Adipose tissue (tissue), 3 donors: ENCODE results near the gene NOL4L. TPM values are rescaled to one million over a fixed set of nuclear protein-coding genes. Genes with fewer than 3 reads are reported as not detected.

Experiments used
- H3K27ac ChIP-seq: one replicate; pipeline ENCODE4 v1.5.1; 2013; ENCODE audit warnings: low read depth, low read length
- whole genome bisulfite sequencing, 3 donors: extraction: QIAGEN DNeasy Blood & Tissue Kit; methylation state at CpG; one replicate each; pipeline ENCODE4 v1.1.7; 2013; 5-methylcytosine and 5-hydroxymethylcytosine counted together
- polyA plus RNA-seq, 3 donors: library from polyadenylated mRNA; stranded (reverse); fragments of 200-250 nt; gene quantifications; one replicate each; pipeline ENCODE4 v1.2.3, GENCODE V29; 2013
- donor health status: healthy with polysubstance abuse.
- donor health status: Bipolar disorder and iron deficiency.
- donor health status: healthy.

Gene NOL4L
- polyA plus RNA-seq, 3 donors = 5.3 to 9.9 (median 7.6) TPM

GRCh38 chr20:32614772-32615171 is 29.6 kb upstream of the NOL4L start:
- no peak overlapping the region for H3K27ac ChIP-seq
- WGBS, 3 donors = 94 to 96% (median 96%) methylated on average over 2 of the region's 2 CpGs

DNA sequence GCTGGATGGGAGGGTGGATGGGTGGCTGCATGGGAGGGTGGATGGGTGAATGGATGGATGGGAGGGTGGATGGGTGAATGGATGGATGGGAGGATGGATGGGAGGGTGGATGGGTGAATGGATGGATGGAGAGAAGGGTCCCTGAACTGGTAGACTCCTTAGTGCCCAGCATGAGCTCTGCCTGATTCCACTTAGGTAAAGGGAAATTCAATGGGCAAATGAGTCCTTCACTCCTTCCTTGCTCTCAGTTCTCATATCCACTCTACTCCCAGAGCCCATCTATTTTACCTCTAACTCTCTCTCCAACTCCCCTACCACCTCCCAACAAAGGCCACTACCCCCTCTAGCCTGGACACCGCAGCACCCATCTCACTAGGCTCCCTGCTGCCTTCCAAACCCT is 29.2 kb upstream of the NOL4L start:
- no peak overlapping the region for H3K27ac ChIP-seq
- 89 to 95% (median 93%) methylated on average over 1 of the region's 1 CpG for WGBS, 3 donors

GRCh38 chr20:32613192-32614053 is 28.3 kb upstream of the NOL4L start:
- no peak overlapping the region for H3K27ac ChIP-seq
- 80 to 95% (median 93%) methylated on average over 3 of the region's 3 CpGs for WGBS, 3 donors

- no peak overlapping the region for H3K27ac ChIP-seq
- 93 to 95% (median 95%) methylated on average over 3 of the region's 3 CpGs for WGBS, 3 donors
Observed at GRCh38 chr20:32612351-32613191, 27.4 kb upstream of the NOL4L start.

- 89 to 92% (median 90%) methylated on average over 6 of the region's 6 CpGs for WGBS, 3 donors
Observed at GRCh38 chr20:32611868-32612267, 26.7 kb upstream of the NOL4L start.

GRCh38 chr20:32611286-32611685 is 26.2 kb upstream of the NOL4L start:
- WGBS, 3 donors = 48 to 72% (median 70%) methylated on average over 5 to 7 of the region's 7 CpGs
- H3K27ac ChIP-seq = no peak overlapping the region

More at GRCh38 chr20:32611868-32612267, 26.7 kb upstream of the NOL4L start:
- no peak overlapping the region for H3K27ac ChIP-seq

- 61 to 85% (median 63%) methylated on average over 17 of the region's 17 CpGs for WGBS, 3 donors
- no peak overlapping the region for H3K27ac ChIP-seq
Observed at GRCh38 chr20:32610472-32611218, 25.5 kb upstream of the NOL4L start.

- no peak overlapping the region for H3K27ac ChIP-seq
- WGBS, 3 donors = 85 to 97% (median 91%) methylated on average over 4 of the region's 4 CpGs
Observed at GRCh38 chr20:32609993-32610392, 24.9 kb upstream of the NOL4L start.

GRCh38 chr20:32609111-32609773 is 24.1 kb upstream of the NOL4L start:
- WGBS, 3 donors = 82 to 88% (median 86%) methylated on average over 13 to 14 of the region's 14 CpGs
- H3K27ac ChIP-seq = no peak overlapping the region

- WGBS, 3 donors = 82 to 87% (median 82%) methylated on average over 5 of the region's 5 CpGs
- H3K27ac ChIP-seq = no peak overlapping the region
Observed at GRCh38 chr20:32608664-32609015, 23.5 kb upstream of the NOL4L start.

DNA sequence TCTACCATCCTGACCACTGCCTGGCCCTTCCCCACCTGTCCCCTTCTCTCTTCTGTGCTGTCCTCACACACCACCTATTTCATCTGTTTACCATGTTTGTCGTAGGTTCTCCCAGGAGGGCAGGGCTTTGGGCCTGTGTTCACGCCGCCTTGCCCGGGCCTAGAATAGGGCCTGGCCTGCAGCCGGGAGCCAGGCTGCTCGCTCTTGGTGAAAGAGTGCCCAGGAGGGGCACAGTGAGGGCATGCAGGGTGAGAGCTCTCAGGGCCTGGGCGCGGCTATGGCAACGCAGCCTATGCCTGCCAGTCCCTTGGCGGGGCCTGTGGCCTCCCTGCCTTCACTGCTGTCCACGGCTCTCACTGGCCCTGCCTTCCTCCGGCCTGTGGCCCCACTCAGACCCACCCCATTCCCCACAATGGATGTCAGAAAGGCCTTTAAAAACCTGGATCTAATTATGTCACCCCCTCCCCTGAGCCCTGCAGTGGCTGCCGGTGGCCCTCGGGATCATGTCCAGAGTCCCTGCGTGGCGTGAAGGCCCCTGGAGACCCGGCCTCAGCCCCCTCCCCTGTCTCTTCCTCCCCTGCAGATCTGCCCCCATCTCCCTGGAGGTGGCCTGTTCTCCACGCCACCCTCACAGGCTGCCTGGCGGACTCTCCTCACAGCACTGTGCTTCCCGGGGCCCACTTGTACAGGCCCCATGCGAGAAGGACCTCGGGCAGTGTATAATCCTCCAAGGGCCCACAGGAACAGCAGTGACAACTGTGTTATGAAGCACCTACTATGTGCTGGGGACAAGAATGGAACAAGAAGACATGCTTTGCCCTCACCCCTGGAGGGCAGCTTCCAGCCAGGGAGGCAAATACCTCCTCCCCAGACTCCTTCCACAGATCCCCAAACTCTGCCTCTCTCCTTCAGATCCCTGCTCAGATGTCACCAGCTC is 22.9 kb upstream of the NOL4L start:
- WGBS, 3 donors = 91 to 94% (median 92%) methylated on average over 22 of the region's 22 CpGs

GRCh38 chr20:32607324-32607723 is 22.2 kb upstream of the NOL4L start:
- WGBS, 3 donors = 84 to 89% (median 88%) methylated on average over 8 of the region's 8 CpGs
- no peak overlapping the region for H3K27ac ChIP-seq

More for the DNA sequence above, 22.9 kb upstream of the NOL4L start:
- H3K27ac ChIP-seq = no peak overlapping the region

DNA sequence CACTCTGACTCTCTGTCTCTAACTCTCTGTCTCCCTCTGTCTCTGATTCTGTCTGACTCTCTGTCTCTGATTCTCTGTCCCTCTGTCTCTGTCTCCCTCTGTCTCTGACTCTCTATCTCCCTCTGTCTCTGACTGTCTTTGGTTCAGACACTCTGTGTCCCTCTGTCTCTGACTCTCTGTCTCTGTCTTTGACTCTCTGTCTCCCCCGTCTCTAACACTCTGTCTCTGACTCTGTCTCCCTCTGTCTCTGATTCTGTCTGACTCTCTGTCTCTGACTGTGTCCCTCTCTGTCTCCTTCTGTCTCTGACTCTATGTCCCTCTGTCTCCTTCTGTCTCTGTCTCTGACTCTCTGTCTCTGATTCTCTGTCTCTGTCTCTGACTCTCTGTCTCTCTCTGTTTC is 21.7 kb upstream of the NOL4L start:
- 82 to 96% (median 89%) methylated on average over 1 of the region's 1 CpG for WGBS, 3 donors
- no peak overlapping the region for H3K27ac ChIP-seq

GRCh38 chr20:32606107-32606506 is 21.0 kb upstream of the NOL4L start:
- WGBS, 3 donors = 66 to 68% (median 67%) methylated on average over 8 of the region's 8 CpGs
- no peak overlapping the region for H3K27ac ChIP-seq

GRCh38 chr20:32605167-32605656 is 20.1 kb upstream of the NOL4L start:
- 44 to 51% (median 49%) methylated on average over 12 of the region's 12 CpGs for WGBS, 3 donors
- no peak overlapping the region for H3K27ac ChIP-seq

DNA sequence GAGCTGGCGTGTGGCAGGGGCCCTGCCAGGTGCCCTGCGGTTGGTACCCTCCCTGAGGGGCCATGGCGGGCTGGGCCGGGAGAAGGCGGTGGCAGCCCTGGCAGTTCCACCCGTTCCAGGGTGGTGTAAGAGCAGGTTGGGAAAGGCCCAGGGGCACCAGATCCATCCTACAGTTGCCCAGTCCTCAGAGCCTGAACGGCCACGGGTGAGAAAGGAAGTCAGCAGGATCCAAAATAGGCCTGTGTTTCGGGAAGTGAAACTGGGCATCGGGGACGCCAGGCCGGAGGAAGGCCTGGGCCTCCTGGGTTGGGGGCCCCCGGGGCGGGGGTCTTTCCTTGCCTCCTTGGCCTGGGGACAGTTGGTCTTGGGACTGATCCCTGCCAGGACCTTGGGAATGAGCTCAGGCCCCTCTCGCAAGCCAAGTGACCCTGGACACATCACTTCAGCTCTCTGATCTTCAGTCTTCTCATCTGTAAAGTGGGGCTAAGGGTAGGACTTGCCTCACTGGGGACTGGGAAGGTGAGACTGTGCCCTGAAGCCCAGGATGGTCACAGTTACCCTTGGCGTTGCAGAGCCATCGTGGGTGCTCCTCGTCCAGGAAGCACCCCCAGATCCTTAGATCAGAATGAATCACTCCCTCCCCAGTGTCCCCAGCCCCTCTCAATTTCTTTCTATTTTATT is 18.1 kb upstream of the NOL4L start:
- WGBS, 3 donors = 75 to 88% (median 78%) methylated on average over 18 of the region's 18 CpGs
- H3K27ac ChIP-seq = no peak overlapping the region

- WGBS, 3 donors = 88 to 90% (median 89%) methylated on average over 11 of the region's 11 CpGs
- H3K27ac ChIP-seq = no peak overlapping the region
Observed at GRCh38 chr20:32602273-32602672, 17.1 kb upstream of the NOL4L start.
